ENCODE measurements around the gene ATP8A2. TPM values are rescaled to one million over a fixed set of nuclear protein-coding genes. Genes with fewer than 3 reads are reported as not detected.

The ATP8A2 gene
- total RNA-seq, 1 donor from 2014 or later: 3.4 TPM

DNA sequence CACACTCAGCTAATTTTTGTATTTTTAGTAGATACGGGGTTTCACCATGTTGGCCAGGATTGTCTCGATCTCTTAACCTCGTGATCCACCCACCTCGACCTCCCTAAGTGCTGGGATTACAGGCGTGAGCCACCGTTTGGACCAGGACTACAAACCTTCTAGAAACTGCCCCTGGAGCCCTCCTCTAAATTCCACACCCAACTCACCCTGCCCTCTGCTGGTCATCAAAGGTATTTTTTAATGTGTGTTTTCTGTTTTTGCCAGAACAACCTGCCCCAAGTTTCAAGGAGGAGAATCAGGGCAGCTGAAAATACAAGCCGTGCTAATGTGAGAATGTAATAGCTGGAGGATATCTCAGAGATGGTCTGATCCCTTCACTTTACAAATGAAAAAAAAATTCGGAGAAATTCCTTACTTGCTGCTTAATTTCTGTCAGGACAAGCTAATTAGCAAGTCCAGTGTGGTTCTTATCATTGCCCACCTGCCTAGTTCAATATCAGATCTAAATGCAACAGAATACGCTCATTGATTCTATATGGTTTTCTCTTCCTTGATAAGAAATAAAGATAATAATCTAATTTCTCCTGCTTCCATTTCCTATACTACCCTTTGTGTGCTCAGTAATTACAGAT lies 4.1 kb downstream of the ATP8A2 start:
- no peaks in the 10 kb centered on the region for H3K9me3 Mint-ChIP-seq
- H3K27me3 Mint-ChIP-seq (ENCODE audit: low read depth): peaks cover 50% of the 10 kb centered on the region
- H3K27ac Mint-ChIP-seq (ENCODE audit: unreplicated experiment): no peak overlapping the region
- H3K4me1 Mint-ChIP-seq: no peaks in the 10 kb centered on the region
- peak overlapping the region; percentile 76 for H3K4me3 Mint-ChIP-seq
- H3K36me3 Mint-ChIP-seq (ENCODE audit: low read depth): no peaks in the 10 kb centered on the region
- TF ChIP-seq, protein P1, sequence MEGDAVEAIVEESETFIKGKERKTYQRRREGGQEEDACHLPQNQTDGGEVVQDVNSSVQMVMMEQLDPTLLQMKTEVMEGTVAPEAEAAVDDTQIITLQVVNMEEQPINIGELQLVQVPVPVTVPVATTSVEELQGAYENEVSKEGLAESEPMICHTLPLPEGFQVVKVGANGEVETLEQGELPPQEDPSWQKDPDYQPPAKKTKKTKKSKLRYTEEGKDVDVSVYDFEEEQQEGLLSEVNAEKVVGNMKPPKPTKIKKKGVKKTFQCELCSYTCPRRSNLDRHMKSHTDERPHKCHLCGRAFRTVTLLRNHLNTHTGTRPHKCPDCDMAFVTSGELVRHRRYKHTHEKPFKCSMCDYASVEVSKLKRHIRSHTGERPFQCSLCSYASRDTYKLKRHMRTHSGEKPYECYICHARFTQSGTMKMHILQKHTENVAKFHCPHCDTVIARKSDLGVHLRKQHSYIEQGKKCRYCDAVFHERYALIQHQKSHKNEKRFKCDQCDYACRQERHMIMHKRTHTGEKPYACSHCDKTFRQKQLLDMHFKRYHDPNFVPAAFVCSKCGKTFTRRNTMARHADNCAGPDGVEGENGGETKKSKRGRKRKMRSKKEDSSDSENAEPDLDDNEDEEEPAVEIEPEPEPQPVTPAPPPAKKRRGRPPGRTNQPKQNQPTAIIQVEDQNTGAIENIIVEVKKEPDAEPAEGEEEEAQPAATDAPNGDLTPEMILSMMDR (conservative IDR thresholded peaks at IDR 0.05): peak; percentile 71
- peak; percentile 51 for DNase-seq (ENCODE audit: low read depth, low spot score)

DNA sequence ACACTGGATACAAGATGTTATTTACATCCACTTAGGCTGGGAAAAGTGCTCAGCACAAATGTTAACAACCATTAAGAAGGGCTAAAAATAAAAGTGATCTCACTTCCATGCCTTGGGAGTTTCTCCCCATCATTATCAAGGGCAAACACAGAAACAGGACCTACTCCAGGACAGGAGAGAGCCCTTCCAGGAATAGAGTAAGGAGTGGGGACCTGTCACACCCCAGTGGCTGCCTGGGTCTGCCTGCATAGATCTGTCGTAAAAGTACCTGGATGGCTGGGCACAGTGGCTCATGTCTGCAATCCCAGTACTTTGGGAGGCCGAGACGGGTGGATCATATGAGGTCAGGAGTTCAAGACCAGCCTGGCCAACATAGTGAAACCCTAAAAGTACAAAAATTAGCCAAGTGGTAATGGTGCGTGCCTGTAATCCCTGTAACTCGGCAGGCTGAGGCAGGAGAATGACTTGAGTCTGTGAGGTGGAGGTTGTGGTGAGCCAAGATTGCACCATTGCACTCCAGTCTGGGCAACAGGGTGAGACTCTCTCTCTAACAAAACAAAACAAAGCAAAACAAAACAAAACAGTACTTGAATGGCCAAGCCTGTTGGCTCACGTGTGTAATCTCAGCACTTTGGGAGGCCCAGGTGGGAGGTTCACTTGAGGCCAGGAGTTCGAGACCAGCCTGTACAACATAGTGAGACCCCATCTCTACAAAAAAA lies 5.6 kb downstream of the ATP8A2 start:
- Mint-ChIP-seq H3K9me3 (no peaks in the 10 kb centered on the region), H3K4me3 (no peak overlapping the region), H3K27ac (ENCODE audit: unreplicated experiment) (no peak overlapping the region), H3K36me3 (ENCODE audit: low read depth) (no peaks in the 10 kb centered on the region), H3K27me3 (ENCODE audit: low read depth) (peaks cover 40% of the 10 kb centered on the region), H3K4me1 (no peaks in the 10 kb centered on the region)
- TF ChIP-seq, protein P1 (conservative IDR thresholded peaks at IDR 0.05): no peak
- DNase-seq (ENCODE audit: low read depth, low spot score): no peak

DNA sequence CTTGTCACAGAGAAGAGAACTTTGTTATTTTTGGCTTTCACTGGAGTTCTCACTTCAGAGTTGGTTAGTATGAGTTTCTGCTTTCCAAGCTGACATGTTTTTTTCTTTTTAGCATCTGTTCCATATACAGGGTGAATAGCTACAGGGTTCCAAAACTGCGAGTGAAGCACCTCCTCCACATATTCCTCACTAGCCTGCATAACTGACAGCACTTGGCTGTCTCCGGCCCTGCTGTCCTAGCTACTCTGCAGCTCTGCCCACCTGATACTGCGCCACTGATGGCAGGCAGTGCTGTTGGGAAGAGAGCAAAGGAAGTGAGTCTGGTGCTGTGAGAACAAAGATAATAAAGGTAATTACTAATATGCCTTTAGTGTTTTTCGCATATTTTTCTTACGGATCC lies 6.8 kb downstream of the ATP8A2 start:
- H3K4me3 Mint-ChIP-seq: no peak overlapping the region
- no peaks in the 10 kb centered on the region for H3K36me3 Mint-ChIP-seq (ENCODE audit: low read depth)
- H3K27ac Mint-ChIP-seq (ENCODE audit: unreplicated experiment): no peak overlapping the region
- TF ChIP-seq, protein P1 (conservative IDR thresholded peaks at IDR 0.05): no peak
- DNase-seq (ENCODE audit: low read depth, low spot score): no peak
- H3K9me3 Mint-ChIP-seq: no peaks in the 10 kb centered on the region
- peaks cover 28% of the 10 kb centered on the region for H3K27me3 Mint-ChIP-seq (ENCODE audit: low read depth)
- no peaks in the 10 kb centered on the region for H3K4me1 Mint-ChIP-seq

DNA sequence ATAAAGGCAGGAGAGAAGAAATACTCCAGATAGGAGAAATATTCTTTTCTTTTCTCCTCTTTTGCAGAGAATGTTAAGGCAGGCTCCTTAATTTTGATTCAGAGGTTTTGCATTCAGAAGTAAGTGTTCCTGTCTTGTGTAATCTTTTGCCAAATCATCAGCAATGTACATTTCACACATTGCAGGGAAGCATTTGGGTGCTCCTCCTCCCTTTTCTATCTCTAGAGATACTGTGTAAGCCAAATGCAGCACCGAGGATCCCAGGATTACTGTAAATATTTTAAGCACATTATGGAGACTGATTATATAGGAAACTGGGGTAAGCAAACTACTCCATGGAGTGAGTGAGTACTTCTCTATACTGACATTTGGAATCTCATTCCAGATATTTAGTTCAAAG lies 7.2 kb downstream of the ATP8A2 start:
- H3K27ac Mint-ChIP-seq (ENCODE audit: unreplicated experiment): no peak overlapping the region
- H3K4me3 Mint-ChIP-seq: no peak overlapping the region
- DNase-seq (ENCODE audit: low read depth, low spot score): no peak
- no peaks in the 10 kb centered on the region for H3K9me3 Mint-ChIP-seq
- no peaks in the 10 kb centered on the region for H3K36me3 Mint-ChIP-seq (ENCODE audit: low read depth)
- peaks cover 23% of the 10 kb centered on the region for H3K27me3 Mint-ChIP-seq (ENCODE audit: low read depth)
- no peaks in the 10 kb centered on the region for H3K4me1 Mint-ChIP-seq
- TF ChIP-seq, protein P1 (conservative IDR thresholded peaks at IDR 0.05): no peak

DNA sequence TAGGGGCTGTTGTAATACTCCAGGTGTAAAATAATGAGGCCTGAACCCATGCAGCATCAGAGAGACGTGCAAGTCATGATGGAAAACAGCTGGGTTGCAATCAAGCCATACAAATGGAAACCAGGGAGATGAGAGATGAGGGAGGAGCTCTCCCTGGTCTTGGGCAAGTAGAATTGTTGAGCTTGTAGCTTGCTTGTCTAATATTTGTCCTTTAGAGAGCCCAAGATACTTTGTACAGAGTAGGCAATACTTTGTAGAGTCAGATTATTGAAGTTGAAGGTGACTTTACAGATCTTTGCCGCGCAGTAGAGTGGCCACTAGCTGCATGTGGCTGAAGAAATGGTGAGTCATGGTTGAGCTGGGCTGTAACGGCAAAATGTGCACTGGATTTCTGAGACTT lies 8.3 kb downstream of the ATP8A2 start:
- peaks cover 6% of the 10 kb centered on the region for H3K4me1 Mint-ChIP-seq
- no peak overlapping the region for H3K4me3 Mint-ChIP-seq
- H3K27ac Mint-ChIP-seq (ENCODE audit: unreplicated experiment): no peak overlapping the region

More for the DNA sequence above, 8.3 kb downstream of the ATP8A2 start:
- Mint-ChIP-seq H3K36me3 (ENCODE audit: low read depth) (no peaks in the 10 kb centered on the region), H3K27me3 (ENCODE audit: low read depth) (peaks cover 14% of the 10 kb centered on the region), H3K9me3 (no peaks in the 10 kb centered on the region)
- TF ChIP-seq, protein P1 (conservative IDR thresholded peaks at IDR 0.05): no peak
- no peak for DNase-seq (ENCODE audit: low read depth, low spot score)
